Pancreas (tissue), 10 donors: ENCODE data around the gene DENND5B. TPM values are rescaled to one million over a fixed set of nuclear protein-coding genes. Genes with fewer than 3 reads are reported as not detected.

Experiments
- ATAC-seq, 4 donors: fragments of 200-7000 bp; cut with Tn5 transposase; one replicate each; pipeline versions ENCODE4 v1.8.0 to v1.9.1; 2020; ENCODE audit warnings: mild to moderate bottlenecking in 4 of 4, moderate library complexity in 4 of 4
- DNase-seq, 6 donors: peaks; one replicate each; pipeline ENCODE4 v3.0.0-alpha.2; 2020
- FAIRE-seq: peaks from 2 replicates; lab custom pipeline; 2012; peaks lifted over from hg19 to GRCh38; lab: Jason Lieb, UNC
- H3K27ac ChIP-seq, 4 donors: fragments of 200-600 bp; sonication (generic); 1 replicate in 3 of 4; 2 replicates in 1 of 4; pipeline versions ENCODE4 v1.5.0 to v1.8.0; 2020
- H3K27me3 ChIP-seq, 4 donors: fragments of 200-600 bp; one replicate each; pipeline ENCODE4 v1.8.0; 2021
- H3K36me3 ChIP-seq, 3 donors: fragments of 200-600 bp; sonication (generic) in 1 of 3; one replicate each; pipeline versions ENCODE4 v1.5.0 to v1.8.0; 2020 to 2021
- H3K4me1 ChIP-seq, 3 donors: fragments of 200-600 bp; one replicate each; pipeline ENCODE4 v1.8.0; 2021
- H3K4me3 ChIP-seq, 4 donors: fragments of 200-600 bp; sonication (generic) in 2 of 4; one replicate each; pipeline versions ENCODE4 v1.5.0 to v1.8.0; 2020 to 2021
- H3K9me3 ChIP-seq, 4 donors: fragments of 200-600 bp; one replicate each; pipeline ENCODE4 v1.8.0; 2021
- CTCF ChIP-seq, 4 donors: fragments of 200-600 bp; sonication (generic) in 3 of 4; IDR thresholded peaks; one replicate each; pipeline versions ENCODE4 v1.5.0 to v1.8.0; 2021; ENCODE audit warnings: antibody characterized with exemption in 4 of 4
- WGBS, 2 donors: extraction: QIAGEN DNeasy Blood & Tissue Kit; methylation state at CpG; one replicate each; pipeline ENCODE4 v1.1.7; 2013; 5-methylcytosine and 5-hydroxymethylcytosine counted together
- intact Hi-C, 3 donors: fragments of 100-400 bp; cut with DNase I; formaldehyde crosslinking; loops; one replicate each; pipeline versions ENCODE4 v1.11.1 to v1.14.2; 2022
- polyA plus RNA-seq, 2 donors: library from polyadenylated mRNA; stranded (reverse); fragments of 200-250 nt; gene quantifications; one replicate each; pipeline ENCODE4 v1.2.3, GENCODE V29; 2013
- total RNA-seq, 6 donors: library from RNA; stranded (reverse); fragmentation: NEBNext Ultra II Directional in 4 of 6; extraction: Animal tissue kit (Norgen Biotek cat#: 25700) in 4 of 6; gene quantifications; one replicate each; pipeline versions ENCODE4 v1.2.1 to v1.2.4, GENCODE V29; 2021 to 2023
- donor health status: healthy with polysubstance abuse.
- donor health status: DM: no; HTN: no; CAD: no; lungs with moderate emphysema.
- donor health status: DM: no; HTN: no; CAD: no.
- donor health status: control.
- donor health status: control.
- donor health status: Bipolar disorder and iron deficiency.
- donor health status: DM: yes; HTN: yes; CAD: no.
- donor health status: DM: no; HTN: no; CAD: no.
- donor health status: DM: no; HTN: no; CAD: no.
- donor health status: DM: yes; HTN: yes; CAD: no.

DENND5B gene
- total and polyA plus RNA-seq, 8 donors: 2.4 to 11.3 (median 6.9) TPM

GRCh38 chr12:31522607-31523006, 68.3 kb downstream of the DENND5B start:
- peaks cover 10 to 22% (median 12%) of the 10 kb centered on the region in 3 donors for H3K4me1 ChIP-seq
- 76 to 79% methylated on average over 7 of the region's 7 CpGs for WGBS, 2 donors
- H3K9me3 ChIP-seq: no peaks in the 10 kb centered on the region
- H3K4me3 ChIP-seq: no peak overlapping the region
- TF ChIP-seq CTCF (IDR thresholded peaks at IDR 0.05): no peak
- DNase-seq: no peak
- no peaks in the 10 kb centered on the region for H3K27me3 ChIP-seq
- intact Hi-C loops: loop anchor here in 1 of 3 donors (10.0 kb wide), 1 partner anchor 62 kb away; no protein-coding TSS in a partner anchor
- no peaks in the 10 kb centered on the region for H3K36me3 ChIP-seq
- ATAC-seq: no peak
- H3K27ac ChIP-seq: no peak overlapping the region
- no peak for FAIRE-seq

- Histone ChIP-seq H3K4me1 (peaks cover 10 to 22% (median 16%) of the 10 kb centered on the region in 3 donors), H3K27me3 (no peaks in the 10 kb centered on the region), H3K9me3 (no peaks in the 10 kb centered on the region), H3K4me3 (no peak overlapping the region), H3K36me3 (no peaks in the 10 kb centered on the region), H3K27ac (no peak overlapping the region)
- ATAC-seq (no peak), DNase-seq (no peak), FAIRE-seq (no peak)
- 34 to 36% methylated on average over 1 of the region's 1 CpG for WGBS, 2 donors
- intact Hi-C loops: loop anchor here in 1 of 3 donors (10.0 kb wide), 1 partner anchor 63 kb away; no protein-coding TSS in a partner anchor
- no peak for TF ChIP-seq CTCF (IDR thresholded peaks at IDR 0.05)
These were observed 69.0 kb downstream of the DENND5B start for GRCh38 chr12:31521964-31522363.

GRCh38 chr12:31519511-31519910, 71.4 kb downstream of the DENND5B start:
- H3K36me3 ChIP-seq: no peaks in the 10 kb centered on the region
- ATAC-seq (no peak), FAIRE-seq (no peak), DNase-seq (no peak)
- H3K9me3 ChIP-seq: no peaks in the 10 kb centered on the region
- H3K27ac ChIP-seq: no peak overlapping the region
- TF ChIP-seq CTCF (IDR thresholded peaks at IDR 0.05): no peak
- H3K4me1 ChIP-seq: peaks cover 10 to 22% (median 18%) of the 10 kb centered on the region in 3 donors
- no peaks in the 10 kb centered on the region for H3K27me3 ChIP-seq
- intact Hi-C loops: no loop called here
- no peak overlapping the region for H3K4me3 ChIP-seq

- no peak overlapping the region for H3K4me3 ChIP-seq
- no peak for FAIRE-seq
- intact Hi-C loops: no loop called here
These were observed 72.2 kb downstream of the DENND5B start for GRCh38 chr12:31518680-31519227.

More at GRCh38 chr12:31518680-31519227, 72.2 kb downstream of the DENND5B start:
- peaks cover 10 to 22% (median 18%) of the 10 kb centered on the region in 3 donors for H3K4me1 ChIP-seq
- ATAC-seq (peak in 3 of 4 donors; percentile 68 to 69 (median 68)), DNase-seq (no peak)
- H3K9me3 ChIP-seq: no peaks in the 10 kb centered on the region
- no peaks in the 10 kb centered on the region for H3K36me3 ChIP-seq
- TF ChIP-seq CTCF (IDR thresholded peaks at IDR 0.05): no peak
- H3K27me3 ChIP-seq: no peaks in the 10 kb centered on the region
- no peak overlapping the region for H3K27ac ChIP-seq
- 51 to 53% methylated on average over 4 of the region's 4 CpGs for WGBS, 2 donors
